ENCODE measurements around the gene COL6A3.
A peak's percentile ranks its signal among the peaks of the same experiment; 100 is the strongest.
"Not testable (repeated sequence)": the region's sequence is repeated elsewhere in the genome, so short reads cannot be mapped to it uniquely, and the experiment has no call there.

The COL6A3 gene

GRCh38 chr2:237358721-237359517 lies 55.0 kb downstream of the COL6A3 start:
- H3K4me1 Mint-ChIP-seq, result no peaks in the 10 kb centered on the region
- H3K9me3 Mint-ChIP-seq, result no peaks in the 10 kb centered on the region
- ATAC-seq (no peak), DNase-seq (no peak)
- H3K27ac Mint-ChIP-seq, result no peak overlapping the region
- H3K4me3 Mint-ChIP-seq, result no peak overlapping the region
- no peaks in the 10 kb centered on the region for H3K27me3 Mint-ChIP-seq

DNA sequence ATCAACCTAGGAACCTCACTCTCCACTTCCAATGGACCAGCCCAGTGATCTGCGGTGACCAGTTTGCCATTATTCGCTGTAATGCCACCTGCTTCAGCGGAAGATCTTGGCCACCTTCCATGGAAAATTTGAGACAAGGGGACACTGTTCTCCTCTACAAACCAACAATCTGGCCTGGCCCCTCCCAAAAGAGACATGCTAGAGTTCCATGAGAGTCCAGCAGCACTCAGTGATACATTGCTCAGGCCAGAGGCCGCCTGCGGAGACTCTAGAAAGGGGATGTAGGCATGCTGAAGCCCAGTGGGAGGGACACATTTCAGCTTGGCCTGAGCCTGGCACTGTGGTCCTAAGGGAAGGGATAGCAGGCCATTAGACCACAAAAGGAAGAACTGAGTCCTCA lies 58.3 kb downstream of the COL6A3 start:
- ATAC-seq (no peak), DNase-seq (no peak)
- no peaks in the 10 kb centered on the region for H3K9me3 Mint-ChIP-seq
- H3K27ac Mint-ChIP-seq, result no peak overlapping the region
- no peaks in the 10 kb centered on the region for H3K4me1 Mint-ChIP-seq
- H3K27me3 Mint-ChIP-seq, result no peaks in the 10 kb centered on the region
- no peak overlapping the region for H3K4me3 Mint-ChIP-seq

GRCh38 chr2:237354892-237355291 lies 59.1 kb downstream of the COL6A3 start:
- DNase-seq (no peak), ATAC-seq (no peak)
- Mint-ChIP-seq H3K27ac (no peak overlapping the region), H3K4me3 (no peak overlapping the region), H3K27me3 (no peaks in the 10 kb centered on the region), H3K9me3 (no peaks in the 10 kb centered on the region), H3K4me1 (no peaks in the 10 kb centered on the region)

- H3K27me3 Mint-ChIP-seq, H3K4me3 Mint-ChIP-seq, ATAC-seq, H3K9me3 Mint-ChIP-seq, DNase-seq, H3K27ac Mint-ChIP-seq, H3K4me1 Mint-ChIP-seq: not testable (repeated sequence)
Observed at GRCh38 chr2:237354172-237354571, 59.8 kb downstream of the COL6A3 start.

GRCh38 chr2:237353215-237353614 lies 60.7 kb downstream of the COL6A3 start:
- ATAC-seq (no peak), DNase-seq (no peak)
- Mint-ChIP-seq H3K27ac (no peak overlapping the region), H3K27me3 (no peaks in the 10 kb centered on the region), H3K4me3 (no peak overlapping the region), H3K4me1 (no peaks in the 10 kb centered on the region), H3K9me3 (no peaks in the 10 kb centered on the region)

DNA sequence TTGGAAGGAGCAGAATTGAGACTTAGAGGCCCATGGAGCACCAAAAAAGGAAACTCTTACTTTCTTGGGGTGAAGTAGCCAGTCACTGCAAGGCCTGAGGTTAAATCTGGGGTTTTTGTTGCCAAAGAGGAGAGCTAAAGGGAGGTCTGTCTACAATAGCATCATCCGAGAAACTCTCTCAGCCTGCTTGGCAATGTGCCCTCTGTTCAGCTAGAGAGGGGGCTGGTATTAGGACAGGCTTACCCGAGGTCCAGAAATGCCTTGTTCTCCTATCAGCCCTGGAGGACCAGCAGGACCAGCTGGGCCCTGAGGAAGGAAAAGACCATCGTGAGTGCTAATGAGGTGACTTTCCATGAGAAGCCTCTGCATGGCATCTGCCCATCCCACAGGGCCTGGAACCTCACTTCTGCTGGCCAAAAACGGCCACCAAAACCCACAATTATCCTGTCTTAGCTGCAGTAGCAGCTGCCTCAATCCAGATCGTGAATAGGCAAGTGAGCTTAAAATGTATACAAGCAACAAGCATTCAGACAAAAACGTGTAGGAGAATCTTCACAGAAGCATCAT lies 61.6 kb downstream of the COL6A3 start:
- no peaks in the 10 kb centered on the region for H3K4me1 Mint-ChIP-seq
- H3K9me3 Mint-ChIP-seq, result no peaks in the 10 kb centered on the region
- no peak overlapping the region for H3K27ac Mint-ChIP-seq
- ATAC-seq (no peak), DNase-seq (no peak)
- no peaks in the 10 kb centered on the region for H3K27me3 Mint-ChIP-seq
- no peak overlapping the region for H3K4me3 Mint-ChIP-seq

DNA sequence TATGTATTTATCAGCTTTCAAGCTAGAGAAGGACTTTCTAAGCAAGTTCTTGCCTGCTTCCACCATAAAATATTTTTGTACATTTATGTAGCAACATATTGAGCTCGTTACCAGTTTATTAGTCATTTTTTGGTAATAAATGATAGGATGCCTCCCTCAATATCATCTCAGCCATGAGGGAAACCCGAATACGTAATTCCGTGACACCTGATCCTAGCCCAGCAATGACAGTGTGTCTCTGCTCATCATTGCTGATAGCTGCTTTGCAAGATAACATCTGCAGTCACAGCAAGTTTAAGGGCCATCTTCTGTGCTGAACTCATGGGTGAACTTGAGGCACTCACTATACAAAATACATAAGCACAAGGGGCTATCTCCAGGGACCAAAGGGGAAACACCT lies 62.2 kb downstream of the COL6A3 start:
- Mint-ChIP-seq H3K4me1 (no peaks in the 10 kb centered on the region), H3K4me3 (no peak overlapping the region), H3K27me3 (no peaks in the 10 kb centered on the region), H3K27ac (no peak overlapping the region), H3K9me3 (no peaks in the 10 kb centered on the region)
- DNase-seq, result no peak
- ATAC-seq, result no peak

- no peak overlapping the region for H3K4me3 Mint-ChIP-seq
- ATAC-seq, result no peak
- H3K9me3 Mint-ChIP-seq, result no peaks in the 10 kb centered on the region
- no peak for DNase-seq
- no peak overlapping the region for H3K27ac Mint-ChIP-seq
- H3K27me3 Mint-ChIP-seq, result no peaks in the 10 kb centered on the region
- no peaks in the 10 kb centered on the region for H3K4me1 Mint-ChIP-seq
Observed at GRCh38 chr2:237351046-237351445, 62.9 kb downstream of the COL6A3 start.

DNA sequence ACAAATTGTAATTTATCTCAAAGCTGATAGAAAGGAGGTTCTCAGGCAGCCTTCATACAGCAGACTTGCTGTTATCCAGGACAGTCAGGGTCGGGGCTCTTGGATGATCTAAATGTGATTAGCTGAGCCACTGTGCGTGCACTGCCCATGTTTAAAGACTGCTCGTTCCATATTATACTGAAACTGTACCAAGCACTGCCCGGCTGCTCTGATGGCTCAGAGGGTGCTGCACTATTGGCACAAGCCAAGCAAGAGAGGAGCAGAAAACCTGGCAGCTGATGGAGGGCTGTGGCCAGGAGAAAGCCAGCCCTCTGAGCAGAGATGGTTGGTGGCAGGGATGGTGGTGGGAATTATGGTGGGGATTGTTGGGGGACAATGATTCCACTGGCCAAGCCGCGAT lies 63.4 kb downstream of the COL6A3 start:
- Mint-ChIP-seq H3K4me3 (no peak overlapping the region), H3K27ac (no peak overlapping the region), H3K4me1 (no peaks in the 10 kb centered on the region), H3K9me3 (no peaks in the 10 kb centered on the region), H3K27me3 (no peaks in the 10 kb centered on the region)
- DNase-seq, result no peak
- no peak for ATAC-seq

GRCh38 chr2:237350070-237350469 lies 63.9 kb downstream of the COL6A3 start:
- ATAC-seq (no peak), DNase-seq (no peak)
- Mint-ChIP-seq H3K27me3 (no peaks in the 10 kb centered on the region), H3K4me1 (no peaks in the 10 kb centered on the region), H3K9me3 (no peaks in the 10 kb centered on the region), H3K4me3 (no peak overlapping the region), H3K27ac (peak overlapping the region in 1 of 2 donors; percentile 55)

DNA sequence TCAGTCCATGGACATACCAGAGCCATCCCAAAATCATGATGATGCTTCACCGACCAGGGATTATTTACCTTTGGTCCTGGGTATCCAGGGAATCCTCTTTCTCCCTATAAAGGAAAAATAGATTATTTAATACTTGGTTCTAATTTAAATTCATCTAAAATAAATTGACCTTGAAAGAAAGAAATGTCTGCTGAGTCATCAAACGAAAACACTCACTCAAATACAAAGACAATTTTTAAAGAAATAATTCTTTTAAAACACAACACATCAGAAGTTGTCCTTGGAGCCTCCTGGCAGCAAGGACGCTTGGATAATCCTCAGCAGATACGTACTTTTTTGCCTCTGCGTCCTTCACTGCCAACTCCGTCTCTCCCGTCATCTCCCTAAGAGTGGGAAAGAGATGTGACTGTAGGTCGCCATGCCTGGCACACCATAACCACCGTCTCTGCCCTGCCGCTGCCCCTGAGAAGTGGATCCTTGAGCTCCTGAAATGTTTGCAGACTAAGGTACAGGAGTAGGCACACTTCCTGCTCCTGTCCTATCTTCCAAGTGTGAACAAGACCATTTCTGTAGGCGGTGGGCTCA lies 65.6 kb downstream of the COL6A3 start:
- Mint-ChIP-seq H3K27ac (no peak overlapping the region), H3K4me1 (no peaks in the 10 kb centered on the region), H3K9me3 (no peaks in the 10 kb centered on the region), H3K4me3 (no peak overlapping the region), H3K27me3 (no peaks in the 10 kb centered on the region)
- ATAC-seq (no peak), DNase-seq (no peak)

GRCh38 chr2:237345891-237346640 lies 67.9 kb downstream of the COL6A3 start:
- H3K4me3 Mint-ChIP-seq, result no peak overlapping the region
- ATAC-seq, result no peak
- H3K4me1 Mint-ChIP-seq, result no peaks in the 10 kb centered on the region
- no peaks in the 10 kb centered on the region for H3K27me3 Mint-ChIP-seq
- H3K27ac Mint-ChIP-seq, result peak overlapping the region; percentile 59 to 91
- H3K9me3 Mint-ChIP-seq, result no peaks in the 10 kb centered on the region
- no peak for DNase-seq

GRCh38 chr2:237345411-237345810 lies 68.6 kb downstream of the COL6A3 start:
- H3K4me1 Mint-ChIP-seq, result no peaks in the 10 kb centered on the region
- peak overlapping the region in 1 of 2 donors; percentile 91 for H3K27ac Mint-ChIP-seq
- ATAC-seq (no peak), DNase-seq (no peak)
- H3K27me3 Mint-ChIP-seq, result no peaks in the 10 kb centered on the region
- H3K9me3 Mint-ChIP-seq, result no peaks in the 10 kb centered on the region
- no peak overlapping the region for H3K4me3 Mint-ChIP-seq

GRCh38 chr2:237344942-237345341 lies 69.0 kb downstream of the COL6A3 start:
- Mint-ChIP-seq H3K9me3 (no peaks in the 10 kb centered on the region), H3K4me1 (no peaks in the 10 kb centered on the region), H3K27ac (peak overlapping the region in 1 of 2 donors; percentile 28), H3K4me3 (no peak overlapping the region), H3K27me3 (no peaks in the 10 kb centered on the region)
- ATAC-seq (no peak), DNase-seq (no peak)

GRCh38 chr2:237343993-237344392 lies 70.0 kb downstream of the COL6A3 start:
- no peak overlapping the region for H3K27ac Mint-ChIP-seq
- no peaks in the 10 kb centered on the region for H3K9me3 Mint-ChIP-seq
- DNase-seq (no peak), ATAC-seq (no peak)
- no peaks in the 10 kb centered on the region for H3K27me3 Mint-ChIP-seq
- no peaks in the 10 kb centered on the region for H3K4me1 Mint-ChIP-seq
- H3K4me3 Mint-ChIP-seq, result no peak overlapping the region

GRCh38 chr2:237341872-237342271 lies 72.1 kb downstream of the COL6A3 start:
- no peak overlapping the region for H3K27ac Mint-ChIP-seq
- no peaks in the 10 kb centered on the region for H3K4me1 Mint-ChIP-seq
- H3K4me3 Mint-ChIP-seq, result no peak overlapping the region
- DNase-seq (no peak), ATAC-seq (no peak)
- no peaks in the 10 kb centered on the region for H3K27me3 Mint-ChIP-seq
- H3K9me3 Mint-ChIP-seq, result no peaks in the 10 kb centered on the region

All from stimulated activated naive CD8-positive, alpha-beta T cell treated with anti-CD3 and anti-CD28 coated beads, Interleukin-15, amount 100 ng/mL, for 72 hours (primary cell).